Measurements from ENCODE around the gene DMRTC2. TPM values are rescaled to one million over a fixed set of nuclear protein-coding genes. Genes with fewer than 3 reads are reported as not detected.

Gene DMRTC2
- polyA plus RNA-seq, 1 of the 3 experiments (the other 2 are of a cell fraction), result not detected

- Histone ChIP-seq H3K9ac (no peak overlapping the region), H3K4me3 (ENCODE audit: low read depth in 2 of 2, low read length in 1 of 2) (no peak overlapping the region), H4K20me1 (ENCODE audit: insufficient read depth) (peaks cover 6% of the 10 kb centered on the region; the same call in 1 of the 2 replicates), H2AFZ (ENCODE audit: low read depth) (no peak overlapping the region), H3K79me2 (ENCODE audit: insufficient read depth) (no peaks in the 10 kb centered on the region), H3K9me2 (no peaks in the 10 kb centered on the region), H3K36me3 (replicated peaks in 1 of 2; ENCODE audit: control insufficient read depth in 1 of 2, insufficient read depth in 2 of 2, low read length in 1 of 2) (peaks cover 14 to 42% of the 10 kb centered on the region in 2 experiments), H3K9me3 (no peaks in the 10 kb centered on the region), H3K27me3 (ENCODE audit: insufficient read depth) (no peaks in the 10 kb centered on the region), H3K4me1 (ENCODE audit: control insufficient read depth in 1 of 2, insufficient read depth in 2 of 2, low read depth in 1 of 2, low read length in 1 of 2) (no peaks in the 10 kb centered on the region), H3F3A (replicated peaks; ENCODE audit: insufficient read depth) (no peaks in the 10 kb centered on the region), H3K27ac (ENCODE audit: low read depth in 2 of 2, low read length in 1 of 2) (no peak overlapping the region), H3K4me2 (no peak overlapping the region)
- no peak for DNase-seq
- WGBS (ENCODE audit: low lambda C conversion rate), result 76% methylated on average over 10 of the region's 19 CpGs
- peak; percentile 43 for TF ChIP-seq CTCF (IDR thresholded peaks at IDR 0.05)
- no peak for TF ChIP-seq MAX (IDR thresholded peaks at IDR 0.05; ENCODE audit: low read depth)
- TF ChIP-seq TAF1 (IDR thresholded peaks at IDR 0.05; ENCODE audit: borderline replicate concordance, low read depth, low read length), result no peak
- CTCF ChIA-PET, result interaction anchor here (0.5 to 1.7 kb wide), 2 partner anchors 9 kb away, joined by 3 to 4 read pairs; no protein-coding TSS in a partner anchor
- POLR2A ChIA-PET, result no interaction called here
Observed at GRCh38 chr19:41895745-41896580, 51.1 kb downstream of the DMRTC2 start.

- WGBS (ENCODE audit: low lambda C conversion rate), result 95% methylated on average over 1 of the region's 1 CpG
- Histone ChIP-seq H3K27ac (ENCODE audit: low read depth in 2 of 2, low read length in 1 of 2) (no peak overlapping the region), H3K4me1 (ENCODE audit: control insufficient read depth in 1 of 2, insufficient read depth in 2 of 2, low read depth in 1 of 2, low read length in 1 of 2) (no peaks in the 10 kb centered on the region), H2AFZ (ENCODE audit: low read depth) (no peak overlapping the region), H3K9me3 (no peaks in the 10 kb centered on the region), H3K9me2 (no peaks in the 10 kb centered on the region), H3K36me3 (replicated peaks in 1 of 2; ENCODE audit: control insufficient read depth in 1 of 2, insufficient read depth in 2 of 2, low read length in 1 of 2) (peaks cover 17 to 42% of the 10 kb centered on the region in 2 experiments), H3F3A (replicated peaks; ENCODE audit: insufficient read depth) (no peaks in the 10 kb centered on the region), H3K4me3 (ENCODE audit: low read depth in 2 of 2, low read length in 1 of 2) (no peak overlapping the region), H3K4me2 (no peak overlapping the region), H4K20me1 (ENCODE audit: insufficient read depth) (no peaks in the 10 kb centered on the region), H3K9ac (no peak overlapping the region), H3K79me2 (ENCODE audit: insufficient read depth) (no peaks in the 10 kb centered on the region), H3K27me3 (ENCODE audit: insufficient read depth) (no peaks in the 10 kb centered on the region)
- no peak for DNase-seq
- ChIA-PET CTCF (interaction anchor here (0.5 to 1.7 kb wide), 2 partner anchors 8 to 10 kb away, joined by 3 to 4 read pairs; no protein-coding TSS in a partner anchor), POLR2A (no interaction called here)
- no peak for TF ChIP-seq USF1 (IDR thresholded peaks at IDR 0.05; ENCODE audit: borderline replicate concordance, low read depth)
- no peak for TF ChIP-seq RXRA (IDR thresholded peaks at IDR 0.05; ENCODE audit: borderline replicate concordance, low read depth)
- TF ChIP-seq POLR2AphosphoS5 (IDR thresholded peaks at IDR 0.05; ENCODE audit: low read depth, low read length), result no peak
- no peak for TF ChIP-seq IRF3 (IDR thresholded peaks at IDR 0.05; ENCODE audit: low read depth, low read length)
- no peak for TF ChIP-seq EP300 (IDR thresholded peaks at IDR 0.05; ENCODE audit: borderline replicate concordance in 1 of 2, low read depth in 1 of 2, low read length in 1 of 2)
- no peak for TF ChIP-seq YY1 (IDR thresholded peaks at IDR 0.05; ENCODE audit: low read depth)
- TF ChIP-seq FOXJ3 (CRISPR knock-in tag; IDR thresholded peaks at IDR 0.05), result no peak
- TF ChIP-seq ZBTB33 (IDR thresholded peaks at IDR 0.05; ENCODE audit: borderline replicate concordance, low read depth), result no peak
Observed at GRCh38 chr19:41896581-41896942, 51.7 kb downstream of the DMRTC2 start.

Data from SK-N-SH (cell line).